NK-92 (cell line): Measurements from ENCODE around the gene ARHGAP1.
"Not testable (repeated sequence)": the region's sequence is repeated elsewhere in the genome, so short reads cannot be mapped to it uniquely, and the experiment has no call there.

Source experiments
- DNase-seq: peaks from one replicate; lab custom pipeline; 2025; ENCODE audit not compliant: unreplicated experiment; lab: John Stamatoyannopoulos, UW

ARHGAP1 gene

GRCh38 chr11:46675288-46675851 is 25.0 kb downstream of the ARHGAP1 start:
- no peak for DNase-seq

- DNase-seq = no peak
These were observed 25.7 kb downstream of the ARHGAP1 start for GRCh38 chr11:46674463-46675287.

- no peak for DNase-seq
These were observed 26.5 kb downstream of the ARHGAP1 start for GRCh38 chr11:46673713-46674462.

GRCh38 chr11:46672381-46672839 is 28.0 kb downstream of the ARHGAP1 start:
- DNase-seq = no peak

GRCh38 chr11:46671958-46672315 is 28.5 kb downstream of the ARHGAP1 start:
- no peak for DNase-seq

GRCh38 chr11:46670521-46670920 is 29.9 kb downstream of the ARHGAP1 start:
- not testable (repeated sequence) for DNase-seq

GRCh38 chr11:46669711-46670139 is 30.7 kb downstream of the ARHGAP1 start:
- DNase-seq = no peak

- DNase-seq = no peak
These were observed 31.8 kb downstream of the ARHGAP1 start for GRCh38 chr11:46668480-46669085.

- DNase-seq = no peak
These were observed 33.4 kb downstream of the ARHGAP1 start for GRCh38 chr11:46667043-46667481.

GRCh38 chr11:46666516-46666915 is 33.9 kb downstream of the ARHGAP1 start:
- no peak for DNase-seq

- no peak for DNase-seq
These were observed 35.1 kb downstream of the ARHGAP1 start for GRCh38 chr11:46665356-46665755.

GRCh38 chr11:46664612-46665011 is 35.8 kb downstream of the ARHGAP1 start:
- DNase-seq = no peak

GRCh38 chr11:46663277-46663940 is 37.0 kb downstream of the ARHGAP1 start:
- DNase-seq = no peak

- no peak for DNase-seq
These were observed 38.1 kb downstream of the ARHGAP1 start for GRCh38 chr11:46662366-46662765.

GRCh38 chr11:46661836-46662235 is 38.6 kb downstream of the ARHGAP1 start:
- DNase-seq = no peak

- DNase-seq = no peak
These were observed 40.5 kb downstream of the ARHGAP1 start for GRCh38 chr11:46659908-46660307.

GRCh38 chr11:46658259-46658658 is 42.2 kb downstream of the ARHGAP1 start:
- DNase-seq = no peak

GRCh38 chr11:46657186-46657585 is 43.2 kb downstream of the ARHGAP1 start:
- DNase-seq = no peak

GRCh38 chr11:46655631-46656030 is 44.8 kb downstream of the ARHGAP1 start:
- no peak for DNase-seq

GRCh38 chr11:46649180-46649738 is 51.2 kb downstream of the ARHGAP1 start:
- no peak for DNase-seq
